ENCODE results near the gene MROH8. TPM values are rescaled to one million over a fixed set of nuclear protein-coding genes. Genes with fewer than 3 reads are reported as not detected.

MROH8 gene
- total RNA-seq, 3 donors from 2014 or later = 1.4 to 3.1 (median 2.6) TPM

GRCh38 chr20:37102571-37102970 is 76.8 kb downstream of the MROH8 start:
- DNase-seq = no peak
- intact Hi-C loops (cut with DNase I, micrococcal nuclease) = no loop called here
- no peak for ATAC-seq

GRCh38 chr20:37096415-37097041 is 82.8 kb downstream of the MROH8 start:
- Histone ChIP-seq H3K9me3 (no peaks in the 10 kb centered on the region), H3K4me3 (no peak overlapping the region), H3K36me3 (ENCODE audit: low read depth) (no peaks in the 10 kb centered on the region), H3K4me1 (ENCODE audit: low read depth) (peaks cover 8% of the 10 kb centered on the region)
- intact Hi-C loops (cut with DNase I, micrococcal nuclease) = no loop called here
- ATAC-seq (no peak), DNase-seq (no peak)
- TF ChIP-seq CTCF (IDR thresholded peaks at IDR 0.05) = no peak

More at GRCh38 chr20:37102571-37102970, 76.8 kb downstream of the MROH8 start:
- no peaks in the 10 kb centered on the region for H3K4me1 ChIP-seq (ENCODE audit: low read depth)
- H3K36me3 ChIP-seq (ENCODE audit: low read depth) = no peaks in the 10 kb centered on the region
- H3K4me3 ChIP-seq = no peak overlapping the region
- no peaks in the 10 kb centered on the region for H3K9me3 ChIP-seq
- TF ChIP-seq CTCF (IDR thresholded peaks at IDR 0.05) = no peak

GRCh38 chr20:37095599-37096414 is 83.5 kb downstream of the MROH8 start, which contains the start of gene RBL1:
Gene RBL1 (minus strand): TSS chr20:37095997. CDS start chr20:37095928, 69 bp downstream.
- DNase-seq (peak; percentile 87 to 89 (median 87)), ATAC-seq (peak; percentile 91)
- H3K9me3 ChIP-seq = no peaks in the 10 kb centered on the region
- intact Hi-C loops (cut with DNase I, micrococcal nuclease) = no loop called here
- peak within 1 kb of the TSS; percentile 67 for H3K4me3 ChIP-seq
- no peaks in the 10 kb centered on the region for H3K36me3 ChIP-seq (ENCODE audit: low read depth)
- TF ChIP-seq CTCF (IDR thresholded peaks at IDR 0.05) = peak; percentile 8
- peaks cover 8% of the 10 kb centered on the region for H3K4me1 ChIP-seq (ENCODE audit: low read depth)

GRCh38 chr20:37095108-37095598 is 84.2 kb downstream of the MROH8 start:
- Histone ChIP-seq H3K4me3 (peak overlapping the region; percentile 67), H3K9me3 (no peaks in the 10 kb centered on the region), H3K36me3 (ENCODE audit: low read depth) (no peaks in the 10 kb centered on the region), H3K4me1 (ENCODE audit: low read depth) (peaks cover 8% of the 10 kb centered on the region)
- peak; percentile 73 for ATAC-seq
- intact Hi-C loops (cut with DNase I, micrococcal nuclease) = no loop called here
- no peak for TF ChIP-seq CTCF (IDR thresholded peaks at IDR 0.05)
- peak; percentile 23 to 55 (median 46) for DNase-seq

- DNase-seq (no peak), ATAC-seq (no peak)
- H3K36me3 ChIP-seq (ENCODE audit: low read depth) = no peaks in the 10 kb centered on the region
- H3K4me3 ChIP-seq = no peak overlapping the region
- H3K9me3 ChIP-seq = no peaks in the 10 kb centered on the region
- intact Hi-C loops (cut with DNase I, micrococcal nuclease) = no loop called here
- no peak for TF ChIP-seq CTCF (IDR thresholded peaks at IDR 0.05)
- peaks cover 8% of the 10 kb centered on the region for H3K4me1 ChIP-seq (ENCODE audit: low read depth)
These were observed 88.9 kb downstream of the MROH8 start for GRCh38 chr20:37090407-37090806.

Data from mucosa of descending colon (tissue), 3 donors.